HL-60 (cell line): Measurements from ENCODE around the gene LIMCH1.

Experiments
- CTCF ChIP-seq: IDR thresholded peaks from one replicate; pipeline ENCODE4 v1.5.1; 2011; ENCODE audit warnings: low read length, control low read depth, inconsistent platforms; ENCODE audit not compliant: insufficient read depth
- POLR2AphosphoS5 ChIP-seq: IDR thresholded peaks from 2 replicates; pipeline ENCODE4 v1.6.1; 2012; ENCODE audit warnings: low read depth

- TF ChIP-seq CTCF, result no peak
- no peak for TF ChIP-seq POLR2AphosphoS5
These were observed 13.5 kb upstream of the LIMCH1 start for GRCh38 chr4:41524425-41524824.
